NCI-H2107 treated with DMSO at 0.1 percent for 48 hours (cell line): ENCODE data around the gene MYOM1.
A peak's percentile ranks its signal among the peaks of the same experiment; 100 is the strongest.
"Not testable (repeated sequence)": the region's sequence is repeated elsewhere in the genome, so short reads cannot be mapped to it uniquely, and the experiment has no call there.

Experiments
- DNase-seq: peaks from one replicate; lab custom pipeline; 2025; ENCODE audit not compliant: unreplicated experiment; lab: John Stamatoyannopoulos, UW

Gene MYOM1

DNA sequence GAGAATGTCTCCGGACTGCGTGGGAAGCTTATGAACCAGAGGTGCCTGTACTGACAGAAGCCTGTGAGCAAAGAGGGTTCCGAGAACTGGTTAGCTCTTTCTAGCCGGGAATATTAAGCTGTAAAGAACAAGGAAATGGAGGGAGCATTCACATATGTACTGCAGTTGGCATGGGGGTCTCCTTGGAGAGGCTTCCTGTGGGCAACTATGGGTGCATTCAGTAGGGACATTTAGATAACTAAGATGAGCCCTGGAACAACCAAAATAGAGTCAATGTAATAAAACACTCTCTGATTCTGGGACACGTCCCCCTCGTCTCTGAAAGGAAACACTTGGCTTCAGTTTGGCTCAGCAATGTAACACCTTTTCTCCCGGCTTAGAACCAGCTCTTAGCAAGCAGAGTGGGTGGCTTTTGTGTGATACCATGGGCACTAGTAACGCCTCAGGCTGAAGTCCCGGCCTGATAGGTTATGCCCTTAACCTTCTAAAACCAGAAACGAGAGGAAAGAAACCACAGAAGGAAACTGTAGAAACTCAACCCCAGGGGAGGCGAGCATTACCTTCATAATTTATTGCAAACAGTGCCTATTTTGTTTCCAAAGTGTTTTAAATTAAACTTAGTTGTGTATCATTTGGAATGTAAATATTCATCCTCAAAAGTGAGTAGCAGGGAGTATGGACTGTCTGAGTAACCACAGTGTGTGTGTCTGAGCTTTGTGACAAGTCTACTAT is 158.0 kb downstream of the MYOM1 start:
- DNase-seq: no peak

DNA sequence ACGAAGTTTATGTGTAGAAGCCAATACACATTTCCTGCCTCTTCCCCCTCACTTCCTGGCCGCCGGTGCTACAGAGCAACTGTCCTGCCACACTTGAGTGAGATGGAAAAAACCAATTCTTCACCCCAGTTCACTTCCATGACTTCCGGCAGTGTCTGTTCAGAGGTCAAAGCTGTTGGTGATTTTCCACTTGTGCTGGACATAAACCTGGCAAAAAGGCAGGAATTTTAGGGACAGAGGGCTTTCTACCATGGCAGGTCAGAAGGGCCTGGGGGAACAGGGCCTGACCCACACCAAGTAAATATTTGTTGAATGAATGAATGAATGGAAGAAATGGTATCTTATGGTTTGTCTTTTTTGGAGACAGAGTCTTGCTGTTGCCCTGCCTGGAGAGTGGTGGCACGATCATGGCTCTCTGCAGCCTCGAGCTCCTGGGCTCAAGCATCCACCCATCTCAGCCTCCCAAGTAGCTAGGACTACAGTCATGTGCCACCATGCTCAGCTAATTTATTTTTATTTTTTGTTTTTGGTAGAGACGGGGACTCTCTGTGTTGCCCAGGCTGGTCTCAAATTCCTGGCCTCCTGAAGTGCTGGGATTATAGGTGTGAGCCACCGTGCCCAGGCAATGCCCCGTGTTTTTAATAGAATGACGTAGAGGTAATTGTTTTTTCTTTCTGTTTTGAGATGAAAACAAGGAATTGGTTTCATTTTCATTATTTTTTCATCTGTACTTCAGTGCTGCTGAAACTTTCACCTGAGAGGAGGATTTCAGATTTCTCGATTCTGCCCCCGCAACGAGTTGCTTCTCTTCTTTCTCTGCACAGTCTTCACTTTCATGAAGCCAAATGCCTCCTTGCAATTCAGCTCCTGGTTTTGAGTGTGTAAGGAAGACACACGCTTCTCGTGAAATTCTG is 158.8 kb downstream of the MYOM1 start:
- no peak for DNase-seq

DNA sequence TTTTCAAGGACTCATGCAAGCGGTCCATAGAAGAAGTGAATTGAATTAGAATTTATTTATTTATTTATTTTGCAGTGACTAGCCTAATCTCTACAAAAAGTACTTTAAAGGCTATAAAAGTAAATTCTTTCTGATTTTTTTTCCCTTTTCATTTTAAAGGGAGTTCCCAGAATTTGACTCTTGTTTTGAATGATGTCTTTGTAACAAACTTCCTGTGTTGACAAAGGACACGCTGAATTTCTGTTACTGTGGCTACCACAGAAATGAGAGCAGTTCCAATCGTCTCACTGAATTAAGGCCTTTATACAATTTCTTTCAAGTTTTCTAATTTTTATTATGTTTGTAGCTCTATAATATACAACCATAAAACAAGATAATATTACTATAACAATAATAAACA is 160.5 kb downstream of the MYOM1 start:
- no peak for DNase-seq

DNA sequence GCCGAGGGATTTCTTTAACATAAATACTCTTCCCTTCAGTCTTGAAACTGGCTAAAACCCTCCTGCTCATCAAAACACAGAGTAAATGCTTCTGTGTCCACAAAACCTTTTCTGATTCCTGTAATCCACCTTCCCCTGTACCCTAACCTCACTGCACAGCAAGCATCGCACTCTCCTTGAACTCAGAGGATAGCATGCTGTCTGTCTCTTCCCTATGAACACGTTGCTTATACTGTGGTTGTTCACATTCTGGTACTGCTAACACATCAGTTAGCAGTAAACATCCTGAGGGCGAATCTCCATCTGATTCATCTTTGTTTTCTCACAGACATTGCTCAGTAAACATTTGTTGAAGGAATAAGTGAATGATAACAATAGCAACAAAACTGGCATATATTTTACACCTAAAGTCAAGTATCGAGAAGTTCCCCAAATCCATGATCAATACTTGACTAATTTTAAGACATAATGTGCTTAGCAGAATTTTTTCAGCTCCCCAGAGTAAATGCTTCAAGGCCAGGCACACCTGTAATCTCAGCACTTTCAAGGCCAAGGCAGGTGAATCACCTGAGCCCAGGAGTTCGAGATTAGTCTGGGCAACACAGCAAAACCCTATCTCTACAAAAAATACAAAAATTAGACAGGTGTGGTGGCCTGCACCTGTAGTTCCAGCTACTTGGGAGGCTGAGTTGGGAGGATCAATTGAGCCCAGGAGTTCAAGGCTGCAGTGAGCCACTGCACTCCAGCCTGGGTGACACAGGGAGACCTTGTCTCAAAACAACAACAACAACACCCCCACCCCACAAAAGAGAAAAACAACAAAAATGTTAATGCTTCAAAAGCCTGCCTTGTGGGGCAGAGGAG is 161.2 kb downstream of the MYOM1 start:
- DNase-seq: no peak

DNA sequence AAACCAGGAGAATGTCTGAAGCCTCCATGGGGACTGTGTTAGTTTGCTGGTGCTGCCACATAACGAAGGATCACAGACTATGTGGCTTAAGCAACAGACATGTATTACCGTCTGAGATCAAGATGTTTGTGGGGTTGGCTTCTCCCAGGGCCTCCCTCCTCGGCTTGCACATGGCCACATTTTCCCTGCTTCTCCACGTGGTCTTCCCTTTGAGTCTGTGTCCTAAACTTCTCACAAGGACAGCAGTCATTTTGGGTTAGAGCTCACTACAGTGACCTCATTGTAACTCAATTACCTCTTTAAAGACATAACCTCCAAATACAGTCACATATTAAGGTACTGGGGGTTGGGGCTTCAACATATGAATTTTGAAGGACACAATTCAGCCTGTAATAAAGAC is 162.2 kb downstream of the MYOM1 start:
- DNase-seq: no peak

DNA sequence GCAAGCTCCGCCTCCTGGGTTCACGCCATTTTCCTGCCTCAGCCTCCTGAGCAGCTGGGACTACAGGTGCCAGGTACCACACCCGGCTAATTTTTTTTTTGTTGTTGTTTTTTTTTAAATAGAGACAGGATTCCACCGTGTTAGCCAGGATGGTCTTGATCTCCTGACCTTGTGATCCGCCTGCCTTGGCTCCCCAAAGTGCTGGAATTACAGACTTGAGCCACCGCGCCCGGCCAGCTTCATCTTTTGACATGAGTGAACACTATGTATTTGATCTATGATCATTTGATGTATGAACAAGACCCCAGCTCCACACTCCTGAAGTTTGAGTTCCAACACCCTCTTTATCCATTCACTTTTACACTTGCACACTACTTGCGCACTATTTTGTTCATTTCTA is 163.5 kb downstream of the MYOM1 start:
- no peak for DNase-seq

DNA sequence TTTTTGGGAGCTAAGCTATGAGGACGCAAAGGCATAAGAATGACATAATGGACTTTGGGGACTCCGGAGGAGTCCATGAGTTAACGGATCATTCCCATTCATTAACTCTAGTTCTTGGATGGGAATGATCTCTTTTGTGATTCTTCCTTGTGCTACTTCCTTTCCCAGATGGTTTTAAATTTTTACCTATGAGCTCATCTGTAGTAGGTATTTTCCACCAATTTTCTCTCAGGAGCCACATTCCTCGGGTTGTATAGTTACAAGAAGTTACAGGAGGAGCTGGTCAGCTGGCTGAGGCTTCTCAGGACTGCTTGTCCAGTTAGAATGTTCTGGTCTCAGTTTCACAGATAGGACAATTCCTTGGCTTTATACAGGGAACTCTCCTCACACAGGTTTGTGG is 164.0 kb downstream of the MYOM1 start:
- DNase-seq: no peak

DNA sequence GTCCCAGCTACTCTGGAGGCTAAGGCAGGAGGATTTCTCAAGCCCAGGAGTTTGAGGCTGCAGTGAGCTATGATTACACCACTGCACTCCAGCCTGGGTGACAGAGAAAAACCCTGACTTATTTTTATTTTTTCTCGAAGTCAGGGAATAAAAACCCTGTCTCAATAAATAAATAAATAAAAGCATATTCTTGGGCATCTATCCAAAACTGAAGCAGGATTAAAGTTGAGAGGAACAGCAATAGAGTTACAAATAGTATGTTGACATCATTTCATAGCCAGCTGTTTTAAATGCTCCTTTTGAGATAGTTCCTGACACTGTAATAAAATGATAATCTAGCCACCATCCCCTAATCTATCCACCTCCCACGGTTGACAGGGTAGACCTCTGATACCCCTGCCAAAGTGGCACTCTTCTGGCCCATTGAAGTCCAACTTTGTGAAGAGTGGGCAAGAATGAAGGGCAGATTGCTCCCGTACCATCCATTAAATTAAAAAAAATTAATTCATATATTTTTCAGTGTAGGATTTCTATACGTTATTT is 164.5 kb downstream of the MYOM1 start:
- no peak for DNase-seq

DNA sequence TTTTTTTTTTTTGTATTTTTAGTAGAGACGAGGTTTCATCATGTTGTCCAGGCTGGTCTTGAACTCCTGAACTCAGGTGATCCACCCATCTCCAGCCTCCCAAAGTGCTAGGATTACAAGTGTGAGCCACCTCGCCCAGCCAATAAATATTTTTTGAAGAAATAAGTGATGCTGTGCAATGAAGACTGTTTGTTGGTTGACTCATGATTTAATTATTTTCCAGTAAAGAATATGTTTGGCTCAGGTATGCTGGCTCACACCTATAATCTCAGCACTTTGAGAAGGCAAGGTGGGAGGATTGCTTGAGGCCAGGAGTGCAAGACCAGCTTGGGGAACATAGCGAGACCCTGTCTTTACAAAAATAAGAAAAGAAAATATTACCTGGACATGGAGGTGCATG is 165.0 kb downstream of the MYOM1 start:
- no peak for DNase-seq

DNA sequence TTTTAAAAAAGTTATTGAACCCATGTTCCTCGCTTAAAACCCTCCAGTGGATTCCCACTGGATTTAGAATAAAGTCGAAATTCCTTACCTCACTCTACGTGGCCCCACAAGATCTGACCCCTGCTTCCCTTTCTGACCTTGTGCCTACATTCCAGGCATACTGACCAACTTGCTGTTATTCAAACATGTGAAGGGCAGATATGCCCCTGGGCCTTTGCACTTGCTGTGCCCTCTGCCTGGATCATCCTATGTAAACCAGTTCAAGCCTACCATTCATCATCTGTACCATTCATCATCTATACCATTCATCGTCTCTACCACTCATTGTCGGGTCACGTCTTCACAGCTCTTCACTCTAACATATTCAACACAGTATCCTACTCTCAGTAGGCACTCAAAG is 165.6 kb downstream of the MYOM1 start:
- no peak for DNase-seq

DNA sequence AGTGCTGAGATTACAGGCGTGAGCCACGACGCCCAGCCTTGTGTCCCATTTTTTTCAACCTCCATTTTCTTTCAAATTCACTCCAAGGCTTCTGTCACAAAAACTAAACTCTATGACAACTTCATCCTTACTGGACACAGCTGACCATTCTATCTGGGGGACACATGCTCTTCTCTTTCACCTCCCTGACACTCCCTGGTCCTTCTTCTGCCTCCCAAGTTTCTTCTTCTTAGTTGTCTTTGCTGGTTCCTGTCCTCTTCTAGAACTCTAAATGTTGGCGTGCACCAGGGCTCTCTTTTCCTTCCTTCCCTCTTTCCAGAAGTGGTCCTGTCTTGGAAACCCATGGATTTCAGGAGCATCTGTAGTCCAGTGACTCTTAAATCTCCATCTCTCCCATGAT is 166.7 kb downstream of the MYOM1 start:
- no peak for DNase-seq

DNA sequence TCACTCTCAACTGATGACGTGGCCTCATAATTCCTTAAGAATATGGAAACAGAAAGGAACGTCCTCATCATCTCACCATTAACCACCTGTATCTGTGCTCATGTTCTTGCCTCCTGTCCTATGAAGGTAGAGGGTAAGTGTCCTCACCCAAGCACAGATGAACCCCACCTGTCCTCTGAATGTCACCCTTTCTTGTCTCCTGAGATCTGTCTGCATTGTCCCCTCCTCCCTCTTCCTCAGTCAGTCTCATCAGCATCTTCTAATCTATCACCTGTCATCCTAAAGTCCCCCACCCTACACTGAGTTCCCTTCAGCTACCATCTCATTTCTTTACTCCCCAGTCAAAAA is 167.4 kb downstream of the MYOM1 start:
- no peak for DNase-seq

DNA sequence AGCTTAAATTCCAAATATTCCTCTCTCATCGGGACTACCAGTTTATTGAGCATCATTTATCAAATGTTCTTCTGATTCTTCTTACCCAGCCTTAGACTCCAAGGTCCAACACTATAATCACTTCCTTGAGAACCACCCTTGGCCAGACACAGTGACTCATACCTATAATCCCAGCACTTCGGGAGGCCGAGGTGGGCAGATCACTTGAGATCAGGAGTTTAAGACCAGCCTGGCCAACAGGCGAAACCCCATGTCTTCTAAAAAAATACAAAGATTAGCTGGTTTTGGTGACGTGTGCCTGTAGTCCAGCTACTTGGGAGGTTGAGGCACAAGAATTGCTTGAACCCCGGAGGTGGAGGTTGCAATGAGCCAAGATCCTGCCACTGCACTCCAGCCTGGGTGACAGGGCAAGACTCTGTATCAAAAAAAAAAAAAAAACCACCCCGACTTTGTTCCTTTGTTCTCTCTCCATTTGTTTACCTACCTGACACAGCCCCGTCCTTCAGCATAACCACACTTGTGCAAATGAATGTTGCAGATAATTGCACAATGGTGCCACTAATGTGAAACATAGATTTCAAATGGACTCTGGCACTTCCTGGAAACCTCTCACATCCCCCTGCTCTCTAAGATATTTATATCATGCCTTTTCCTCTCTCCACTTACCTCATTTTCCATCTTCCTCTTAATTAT is 167.9 kb downstream of the MYOM1 start:
- DNase-seq: peak; percentile 14

DNA sequence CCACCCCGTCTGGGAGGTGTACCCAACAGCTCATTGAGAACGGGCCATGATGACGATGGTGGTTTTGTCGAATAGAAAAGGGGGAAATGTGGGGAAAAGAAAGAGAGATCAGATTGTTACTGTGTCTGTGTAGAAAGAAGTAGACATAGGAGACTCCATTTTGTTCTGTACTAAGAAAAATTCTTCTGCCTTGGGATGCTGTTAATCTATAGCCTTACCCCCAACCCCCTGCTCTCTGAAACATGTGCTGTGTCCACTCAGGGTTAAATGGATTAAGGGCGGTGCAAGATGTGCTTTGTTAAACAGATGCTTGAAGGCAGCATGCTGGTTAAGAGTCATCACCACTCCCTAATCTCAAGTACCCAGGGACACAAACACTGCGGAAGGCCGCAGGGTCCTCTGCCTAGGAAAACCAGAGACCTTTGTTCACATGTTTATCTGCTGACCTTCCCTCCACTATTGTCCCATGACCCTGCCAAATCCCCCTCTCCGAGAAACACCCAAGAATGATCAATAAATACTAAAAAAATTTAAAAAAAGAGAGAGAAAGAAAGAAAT is 169.8 kb downstream of the MYOM1 start:
- DNase-seq: not testable (repeated sequence)

DNA sequence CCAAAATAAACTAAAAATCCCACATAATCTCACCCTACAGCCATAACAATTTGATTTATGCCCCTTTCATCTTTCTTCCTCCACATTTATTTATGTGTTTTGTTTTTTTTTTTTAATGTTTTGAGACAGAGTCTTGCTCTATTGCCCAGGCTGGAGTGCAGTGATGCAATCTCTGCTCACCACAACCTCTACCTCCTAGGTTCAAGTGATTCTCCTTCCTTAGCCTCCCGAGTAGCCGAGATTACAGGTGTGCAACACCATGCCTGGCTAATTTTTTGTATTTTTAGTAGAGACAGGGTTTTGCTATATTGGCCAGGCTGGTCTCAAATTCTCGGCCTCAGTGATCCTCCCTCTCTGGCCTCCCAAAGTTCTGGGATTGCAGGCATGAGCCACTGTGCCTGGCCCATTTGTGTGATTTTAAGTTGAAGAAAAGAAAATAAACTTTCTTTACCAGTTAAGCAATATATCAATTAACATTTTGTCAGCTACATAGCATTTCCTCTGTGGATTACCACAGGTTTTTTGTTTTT is 170.9 kb downstream of the MYOM1 start:
- DNase-seq: no peak

DNA sequence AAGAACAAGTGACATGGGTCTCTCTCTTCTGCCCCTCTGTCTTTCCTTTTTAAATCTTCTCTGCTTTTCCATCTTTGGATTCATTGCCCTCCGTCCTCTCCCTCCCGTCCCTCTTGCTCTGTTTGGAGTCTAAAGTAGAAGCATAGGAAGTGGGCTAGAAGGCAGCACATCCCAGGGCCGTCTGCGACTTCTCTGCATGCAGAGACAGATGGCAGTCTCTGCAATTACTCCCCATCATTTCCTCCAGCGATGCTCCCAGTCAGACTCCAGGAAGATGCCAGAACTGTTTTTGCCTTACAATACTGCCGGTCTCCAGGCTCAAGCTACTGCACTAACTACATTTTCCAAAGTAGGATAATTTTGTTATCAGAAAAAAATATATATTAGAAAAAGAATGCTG is 171.6 kb downstream of the MYOM1 start:
- DNase-seq: no peak

DNA sequence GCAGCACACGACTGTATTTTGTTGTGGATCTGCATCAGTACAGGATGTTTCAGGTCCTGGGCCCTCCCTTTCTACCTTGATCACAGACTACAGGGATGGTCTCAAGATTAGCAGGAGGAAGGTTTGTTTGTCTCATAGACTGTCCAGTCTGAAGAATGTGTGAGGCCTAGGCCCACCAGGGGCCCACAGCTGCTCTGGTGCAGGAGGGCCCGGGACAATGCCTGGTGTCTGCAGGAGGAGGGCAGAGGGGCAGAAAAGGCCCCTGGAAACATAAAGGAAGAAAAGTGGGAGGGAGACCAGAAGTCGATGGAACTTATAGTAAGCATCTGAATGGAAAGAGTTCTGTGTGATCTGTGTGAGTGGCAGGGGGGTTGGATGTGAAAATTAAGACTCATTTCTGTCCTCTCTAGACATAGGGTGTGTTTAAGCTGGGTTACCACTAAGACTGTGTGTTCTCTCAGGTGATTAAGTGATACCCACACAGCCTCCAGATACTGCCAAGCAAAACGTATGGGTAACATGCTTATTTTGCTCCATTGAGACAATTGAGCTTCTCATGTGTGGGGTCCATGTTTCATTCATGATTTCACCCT is 173.5 kb downstream of the MYOM1 start:
- DNase-seq: no peak

DNA sequence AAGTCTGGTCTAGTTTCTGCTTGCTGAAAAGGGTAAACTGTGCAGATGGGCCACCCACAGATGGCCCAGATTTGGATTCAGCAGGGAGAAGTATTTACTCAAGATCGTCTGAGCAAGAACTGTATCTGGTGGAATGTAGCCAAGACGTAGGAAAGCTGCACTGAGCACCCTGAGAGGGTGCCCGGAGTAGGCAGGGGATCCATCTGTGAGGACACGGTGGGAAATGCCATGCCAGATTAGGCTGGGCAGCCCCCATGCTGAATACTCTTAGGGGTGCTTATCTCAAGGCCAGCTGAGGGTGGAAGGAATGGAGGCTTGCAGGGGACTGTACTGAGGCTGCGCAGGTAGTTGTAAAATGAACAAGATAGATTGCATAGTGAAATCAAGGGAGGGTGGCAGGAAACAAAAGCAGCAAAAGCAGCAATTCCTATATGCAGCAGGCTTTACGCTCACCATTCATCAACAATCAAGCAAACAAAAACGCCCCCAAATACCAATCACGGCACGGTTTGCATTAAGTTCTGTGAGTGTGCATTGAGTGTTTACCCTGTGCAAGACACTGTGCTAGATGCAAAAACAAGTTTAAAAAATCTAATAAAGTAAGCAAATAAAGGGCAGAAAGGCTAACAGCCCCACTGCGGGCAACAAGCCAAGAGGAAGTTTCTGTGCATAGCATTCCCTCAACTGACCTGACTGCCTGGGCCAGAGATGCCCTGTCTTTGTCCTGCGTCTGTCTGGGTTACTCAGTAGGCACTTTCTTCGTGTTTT is 174.7 kb downstream of the MYOM1 start:
- DNase-seq: no peak

DNA sequence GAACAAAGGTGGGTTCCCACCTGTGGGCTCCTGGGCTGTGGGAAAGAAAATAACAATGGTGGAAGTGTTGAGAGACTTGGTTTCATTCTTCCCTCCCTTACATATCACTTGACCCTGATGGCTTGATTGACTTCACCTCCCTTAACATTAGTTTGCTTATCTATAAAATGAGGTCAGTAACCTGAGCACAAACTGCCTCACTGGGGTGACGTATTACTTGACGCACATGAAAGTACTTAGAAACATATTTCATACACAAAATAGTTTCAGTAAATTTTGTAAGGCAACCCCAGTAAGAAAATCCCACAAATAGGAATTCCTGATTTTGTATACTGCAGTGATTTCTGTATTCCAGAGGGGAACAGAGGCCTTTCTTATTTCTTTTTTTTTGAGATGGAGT is 177.4 kb downstream of the MYOM1 start:
- no peak for DNase-seq
